Adrenal gland (tissue), 12 donors: ENCODE results near the gene IL18RAP. TPM values are rescaled to one million over a fixed set of nuclear protein-coding genes. Genes with fewer than 3 reads are reported as not detected.

Source experiments
- DNase-seq, 7 donors: peaks; one replicate each; pipeline ENCODE4 v3.0.0-alpha.2; 2019 to 2020
- H3K27ac ChIP-seq, 5 donors: fragments of 200-600 bp; sonication (generic) in 4 of 5; 1 replicate in 3 of 5; 2 replicates in 2 of 5; pipeline versions ENCODE4 v1.5.1 to v1.8.0; 2016 to 2020; ENCODE audit warnings: mild to moderate bottlenecking in 1 of 5
- H3K27me3 ChIP-seq: fragments of 200-600 bp; 2 replicates; pipeline ENCODE4 v1.8.0; 2021
- H3K36me3 ChIP-seq, 2 donors: fragments of 200-600 bp; replicated peaks in 1 of 2; 1 replicate in 1 of 2; 2 replicates in 1 of 2; pipeline versions ENCODE4 v1.5.1 to v1.8.0; 2018 to 2022
- H3K4me1 ChIP-seq, 2 donors: fragments of 200-600 bp; replicated peaks in 1 of 2; 1 replicate in 1 of 2; 2 replicates in 1 of 2; pipeline versions ENCODE4 v1.5.1 to v1.8.0; 2018 to 2021
- H3K4me3 ChIP-seq, 4 donors: fragments of 200-600 bp; sonication (generic) in 3 of 4; one replicate each; pipeline ENCODE4 v1.5.1; 2016 to 2018
- H3K9me3 ChIP-seq, 3 donors: fragments of 200-600 bp; sonication (generic) in 1 of 3; replicated peaks in 1 of 3; 1 replicate in 2 of 3; 2 replicates in 1 of 3; pipeline versions ENCODE4 v1.5.1 to v1.8.0; 2016 to 2021
- CTCF ChIP-seq, 6 experiments: fragments of 450-650 bp in 4 of 6; fragments of 200-600 bp in 2 of 6; sonication (generic) in 1 of 6; IDR thresholded peaks; 1 replicate in 5 of 6; 2 replicates in 1 of 6; pipeline versions ENCODE4 v1.5.1 to v1.8.0; 2016 to 2021; ENCODE audit warnings: antibody characterized with exemption in 6 of 6, mild to moderate bottlenecking in 2 of 6, moderate library complexity in 1 of 6
- POLR2A ChIP-seq, 2 donors: fragments of 450-650 bp; IDR thresholded peaks; one replicate each; pipeline ENCODE4 v1.6.1; 2017; ENCODE audit warnings: antibody characterized with exemption in 2 of 2, mild to moderate bottlenecking in 2 of 2, moderate library complexity in 1 of 2
- WGBS, 4 donors: extraction: QIAGEN DNeasy Blood & Tissue Kit in 2 of 4; methylation state at CpG; one replicate each; pipeline versions ENCODE4 v1.1.5 to v1.1.7; 2013 to 2017; 5-methylcytosine and 5-hydroxymethylcytosine counted together
- intact Hi-C, 2 donors: fragments of 100-400 bp; cut with DNase I; formaldehyde crosslinking; loops; one replicate each; pipeline versions ENCODE4 v1.14.1 to v1.15.0; 2022 to 2023
- polyA plus RNA-seq, 3 donors: library from polyadenylated mRNA; stranded (reverse); fragments of 200-250 nt in 2 of 3; fragments of 350-450 nt in 1 of 3; fragmentation: Illumina TruSeq in 1 of 3; extraction: RNeasy Lipid Tissue Mini Kit (QIAGEN cat#74804) in 1 of 3; gene quantifications; one replicate each; pipeline ENCODE4 v1.2.3, GENCODE V29; 2013 to 2014
- total RNA-seq, 9 donors: library from RNA; depleted of rRNA in 4 of 9; stranded (reverse); fragments of >200 nt in 4 of 9; fragments of 120-200 nt in 1 of 9; fragmentation: NEBNext Ultra II Directional in 1 of 9; extraction: Animal tissue kit (Norgen Biotek cat#: 25700) in 1 of 9; gene quantifications; one replicate each; pipeline versions ENCODE4 v1.1.0 to v1.2.4, GENCODE V29; 2013 to 2023
- donor health status: healthy with polysubstance abuse.
- donor health status: Bipolar disorder and iron deficiency.
- donor health status: DM: yes; HTN: yes; CAD: no.
- donor health status: DM: no; HTN: no; CAD: no.
- donor health status: DM: no; HTN: no; CAD: no.
- donor health status: DM: yes; HTN: yes; CAD: no.

The IL18RAP gene
- total and polyA plus RNA-seq, 12 donors: 0.14 to 1.4 (median 0.29) TPM; not detected in 1

DNA sequence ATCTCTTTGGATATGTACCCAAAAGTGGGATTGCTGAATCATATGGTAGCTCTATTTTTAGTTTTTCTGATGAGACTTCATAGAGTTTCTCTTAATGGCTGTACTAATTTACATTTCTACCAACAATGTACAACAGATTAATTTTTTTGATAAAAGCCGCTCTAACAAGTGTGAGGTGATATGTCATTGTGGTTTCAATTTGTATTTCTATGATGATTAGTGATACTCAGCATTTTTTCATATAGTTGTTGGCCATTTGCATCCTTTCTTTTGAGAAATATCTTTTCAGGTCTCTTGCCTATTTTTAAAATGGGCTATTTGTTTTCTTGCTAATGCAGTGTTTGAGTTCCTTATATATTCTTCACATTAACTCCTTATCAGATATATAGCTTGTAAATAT lies 4.3 kb downstream of the IL18RAP start:
- Histone ChIP-seq H3K27me3 (no peaks in the 10 kb centered on the region), H3K9me3 (peaks cover 0 to 7% (median 0%) of the 10 kb centered on the region in 3 donors)
- WGBS, 4 donors: 43 to 83% (median 52%) methylated on average over 1 of the region's 1 CpG

DNA sequence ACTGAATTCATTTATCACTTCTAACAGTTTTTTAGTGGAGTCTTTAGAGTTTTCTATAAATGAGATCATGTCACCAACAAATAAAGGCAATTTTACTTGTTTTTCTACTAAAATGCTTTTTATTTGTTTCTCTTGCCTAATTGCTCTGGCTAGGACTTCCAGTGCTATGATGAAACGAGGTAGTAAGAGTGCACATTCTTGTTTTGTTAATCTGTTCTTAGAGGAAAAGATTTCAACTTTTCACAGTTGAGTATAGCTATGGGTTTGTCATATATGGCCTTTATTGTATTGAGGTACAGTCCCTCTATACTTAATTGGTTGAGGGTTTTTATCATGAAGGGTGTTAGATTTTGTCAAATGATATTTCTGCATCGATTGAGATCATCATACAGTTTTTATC lies 5.6 kb downstream of the IL18RAP start:
- Histone ChIP-seq H3K36me3 (no peaks in the 10 kb centered on the region), H3K27ac (no peak overlapping the region), H3K27me3 (no peaks in the 10 kb centered on the region), H3K9me3 (peaks cover 0 to 7% (median 0%) of the 10 kb centered on the region in 3 donors), H3K4me3 (no peak overlapping the region), H3K4me1 (no peaks in the 10 kb centered on the region)
- DNase-seq: no peak
- intact Hi-C loops: no loop called here
- 63 to 81% (median 68%) methylated on average over 2 of the region's 2 CpGs for WGBS, 4 donors
- no peak for TF ChIP-seq POLR2A (IDR thresholded peaks at IDR 0.05)
- no peak for TF ChIP-seq CTCF (IDR thresholded peaks at IDR 0.05)

More for the DNA sequence above, 4.3 kb downstream of the IL18RAP start:
- Histone ChIP-seq H3K27ac (no peak overlapping the region), H3K4me3 (no peak overlapping the region), H3K4me1 (no peaks in the 10 kb centered on the region), H3K36me3 (no peaks in the 10 kb centered on the region)
- intact Hi-C loops: no loop called here
- no peak for DNase-seq
- TF ChIP-seq POLR2A (IDR thresholded peaks at IDR 0.05) (no peak), CTCF (IDR thresholded peaks at IDR 0.05) (no peak)

DNA sequence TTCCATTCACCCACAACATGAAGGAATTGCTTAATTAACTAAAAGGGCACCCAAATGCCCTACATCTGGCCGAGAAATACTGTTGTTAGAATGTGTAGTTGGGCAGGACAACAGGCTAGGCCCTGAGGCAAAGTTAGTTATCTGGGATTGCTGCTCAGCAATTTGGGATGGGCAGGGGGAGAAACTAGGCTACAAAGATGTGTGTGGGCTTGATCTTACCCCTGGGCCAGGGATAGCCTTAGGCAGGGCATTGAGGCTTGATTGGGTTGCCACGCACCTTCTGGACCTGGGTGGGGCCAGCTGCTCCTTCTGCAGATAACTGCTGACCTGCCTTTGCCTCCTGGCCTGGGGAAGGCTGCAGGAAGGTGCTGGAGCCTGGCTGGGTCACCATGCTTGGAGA lies 9.4 kb downstream of the IL18RAP start:
- no peak overlapping the region for H3K4me3 ChIP-seq
- no peak overlapping the region for H3K27ac ChIP-seq
- intact Hi-C loops: no loop called here
- H3K36me3 ChIP-seq: no peaks in the 10 kb centered on the region
- H3K9me3 ChIP-seq: peaks cover 0 to 7% (median 0%) of the 10 kb centered on the region in 3 donors
- no peaks in the 10 kb centered on the region for H3K27me3 ChIP-seq
- DNase-seq: no peak
- no peaks in the 10 kb centered on the region for H3K4me1 ChIP-seq
- 74 to 91% (median 81%) methylated on average over 1 to 2 of the region's 2 CpGs for WGBS, 4 donors
- no peak for TF ChIP-seq CTCF (IDR thresholded peaks at IDR 0.05)
- no peak for TF ChIP-seq POLR2A (IDR thresholded peaks at IDR 0.05)

DNA sequence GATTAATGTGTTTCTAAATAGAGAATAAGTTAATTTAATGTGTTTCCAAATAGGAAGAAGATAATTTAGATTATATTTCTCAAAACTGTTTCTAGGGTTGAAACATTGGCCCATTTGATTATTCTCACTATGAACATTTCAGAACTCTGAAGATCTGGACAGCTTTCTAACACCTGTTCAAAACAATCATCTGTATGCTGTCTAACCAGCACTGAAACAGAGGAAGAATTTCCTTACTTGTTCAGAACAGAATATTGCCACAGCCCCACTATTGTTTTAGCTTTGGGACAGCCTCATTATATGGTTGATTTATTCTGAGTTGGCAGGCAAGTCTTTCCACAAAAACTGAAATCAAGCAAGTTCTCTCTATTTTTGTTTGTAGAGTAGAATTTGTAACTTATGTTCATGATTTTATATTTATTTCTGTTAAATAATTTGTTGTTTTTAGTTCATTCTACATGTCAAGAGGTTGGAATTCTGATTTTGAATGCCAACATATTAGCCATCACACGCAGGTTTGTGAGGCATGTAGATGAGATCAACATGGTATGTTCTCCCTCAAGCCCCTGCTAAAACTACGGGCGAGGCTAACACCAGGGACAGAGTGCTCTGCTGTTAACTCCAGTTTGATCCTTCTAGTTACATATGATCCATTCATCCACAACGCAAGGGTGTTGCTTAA lies 11.2 kb downstream of the IL18RAP start:
- H3K27ac ChIP-seq: no peak overlapping the region
- intact Hi-C loops: no loop called here
- no peak for DNase-seq
- no peaks in the 10 kb centered on the region for H3K4me1 ChIP-seq
- no peaks in the 10 kb centered on the region for H3K36me3 ChIP-seq
- 84 to 91% (median 89%) methylated on average over 4 of the region's 4 CpGs for WGBS, 4 donors
- no peak for TF ChIP-seq CTCF (IDR thresholded peaks at IDR 0.05)
- TF ChIP-seq POLR2A (IDR thresholded peaks at IDR 0.05): no peak
- H3K4me3 ChIP-seq: no peak overlapping the region
- H3K9me3 ChIP-seq: no peaks in the 10 kb centered on the region
- H3K27me3 ChIP-seq: no peaks in the 10 kb centered on the region
